NCI-H446 treated with DMSO at 0.1 percent for 48 hours (cell line): Measurements from ENCODE around the gene MICAL3.
A peak's percentile ranks its signal among the peaks of the same experiment; 100 is the strongest.
"Not testable (repeated sequence)": the region's sequence is repeated elsewhere in the genome, so short reads cannot be mapped to it uniquely, and the experiment has no call there.

Experiments used
- DNase-seq: peaks from one replicate; lab custom pipeline; 2025; lab: John Stamatoyannopoulos, UW

The MICAL3 gene

DNA sequence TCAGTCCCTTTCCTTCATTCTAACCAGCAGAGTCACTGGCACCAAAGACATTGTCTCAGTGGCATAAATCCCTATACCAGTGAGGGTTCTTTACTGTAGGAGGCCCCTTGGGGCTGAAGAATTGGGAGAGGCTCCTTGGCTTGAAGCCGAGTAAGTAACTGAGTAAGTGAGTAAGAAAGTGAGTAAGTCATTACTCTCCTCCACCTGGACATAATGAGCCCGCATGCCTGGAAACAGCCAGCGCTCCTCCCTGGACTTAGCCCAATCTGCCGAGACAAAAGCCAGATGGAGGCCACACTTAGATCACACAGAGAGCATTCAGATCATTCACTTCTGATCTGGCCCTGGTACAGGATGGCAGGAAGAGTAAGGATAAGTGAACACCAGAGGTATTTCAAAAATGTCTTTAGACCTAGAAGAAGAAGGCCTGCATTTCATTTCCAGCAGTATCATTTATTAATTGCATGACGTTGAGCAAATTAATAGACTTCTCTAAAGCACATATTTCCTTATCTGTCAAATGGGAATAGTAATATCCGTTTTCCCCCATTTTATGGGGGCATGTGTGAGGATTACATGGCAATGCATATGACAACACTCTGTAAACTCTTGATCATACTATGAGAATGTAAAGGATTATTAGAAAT lies 8.2 kb upstream of the MICAL3 start:
- peak; percentile 54 for DNase-seq

DNA sequence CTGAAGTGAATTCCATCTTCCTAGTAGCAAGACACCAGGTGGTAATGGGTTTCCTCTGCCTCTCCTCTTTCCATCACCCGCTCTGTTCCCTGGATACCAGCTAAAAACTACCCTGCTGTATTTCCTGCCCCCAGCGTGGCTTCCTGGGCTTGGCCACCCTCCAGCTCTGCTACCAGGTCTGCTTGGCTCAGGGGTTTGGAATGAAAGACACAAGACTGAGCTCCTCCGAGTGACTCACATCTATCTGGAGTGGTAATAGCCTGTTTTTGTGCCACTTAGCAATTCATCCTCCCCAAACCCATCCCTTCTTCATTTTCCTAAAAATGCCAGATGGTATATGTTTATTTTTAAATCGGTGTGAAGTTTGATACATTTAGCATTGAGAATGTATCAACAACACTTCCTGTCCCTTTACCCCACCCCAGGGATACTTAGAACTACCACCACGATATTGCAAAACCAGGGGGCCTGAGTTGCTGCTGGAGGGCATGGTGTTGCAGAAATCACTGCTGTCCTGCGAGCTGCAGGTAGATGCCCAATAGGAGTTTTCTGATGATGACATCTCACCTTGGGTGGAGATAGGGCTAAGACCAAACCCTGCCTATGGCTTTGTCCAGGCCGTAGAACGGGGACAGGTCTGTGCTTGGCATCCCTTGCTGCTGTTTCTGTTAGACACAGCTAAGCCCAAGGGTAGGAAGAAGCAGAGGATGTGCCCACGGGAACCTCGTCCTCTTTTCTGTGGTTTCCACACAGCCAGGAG lies 7.5 kb upstream of the MICAL3 start:
- DNase-seq: peak; percentile 93

DNA sequence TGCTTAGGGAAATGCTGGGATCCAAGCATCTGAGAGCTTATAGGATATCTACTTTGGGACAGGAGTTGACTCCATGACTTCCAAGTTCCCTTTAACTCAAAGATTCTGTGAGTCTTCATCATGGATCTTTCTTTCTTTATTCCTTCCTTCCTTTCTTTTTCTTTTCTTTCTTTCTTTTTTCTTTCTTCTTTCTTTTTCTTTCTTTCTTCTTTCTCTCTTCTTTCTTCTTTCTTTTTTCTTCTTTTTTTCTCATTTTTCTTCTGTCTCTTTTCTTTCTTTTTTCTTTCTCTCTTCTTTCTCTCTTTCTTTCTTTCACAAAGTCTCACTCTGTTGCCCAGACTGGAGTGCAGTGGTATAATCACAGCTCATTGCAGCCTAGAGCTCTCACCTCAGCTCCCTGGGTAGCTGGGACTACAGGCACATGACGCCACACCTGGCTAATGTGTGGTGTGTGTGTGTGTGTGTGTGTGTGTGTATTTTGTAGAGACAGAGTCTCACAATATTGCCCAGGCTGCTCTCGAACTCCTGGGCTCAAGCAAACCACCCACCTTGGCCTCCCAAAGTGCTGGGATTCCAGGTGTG lies 5.4 kb upstream of the MICAL3 start:
- no peak for DNase-seq

DNA sequence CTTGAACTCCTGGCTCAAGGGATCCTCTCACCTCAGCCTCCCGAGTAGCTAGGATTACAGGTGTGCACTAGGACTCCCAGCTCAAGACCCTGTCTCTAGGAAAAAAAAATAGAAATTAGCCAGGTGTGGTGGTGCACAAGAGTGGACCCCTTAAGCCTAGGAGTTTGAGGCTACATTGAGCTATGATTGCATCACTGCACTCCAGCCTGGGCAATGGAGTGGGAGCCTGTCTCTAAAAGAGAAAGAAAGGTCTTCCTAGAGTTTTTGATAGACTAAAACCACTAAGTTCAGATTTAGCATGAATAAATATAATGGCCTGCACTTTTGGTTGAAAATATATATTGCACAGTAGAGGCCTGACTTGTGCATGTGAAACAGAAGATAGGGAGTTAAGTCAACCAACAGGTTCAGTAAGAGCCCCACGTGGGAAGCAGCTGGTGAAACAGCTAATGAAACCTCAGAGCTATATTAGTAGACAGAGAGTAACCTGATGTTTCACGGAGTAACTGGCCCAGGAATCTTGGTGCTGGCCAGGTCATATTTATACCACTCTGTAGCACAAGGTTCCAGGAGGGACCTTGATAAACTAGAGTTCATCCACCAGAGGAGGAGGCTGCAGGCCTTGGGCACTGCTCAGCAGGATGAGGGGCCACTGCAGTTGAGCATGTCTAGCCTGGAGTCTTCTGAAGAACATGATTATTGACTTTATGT lies 4.6 kb upstream of the MICAL3 start:
- no peak for DNase-seq

DNA sequence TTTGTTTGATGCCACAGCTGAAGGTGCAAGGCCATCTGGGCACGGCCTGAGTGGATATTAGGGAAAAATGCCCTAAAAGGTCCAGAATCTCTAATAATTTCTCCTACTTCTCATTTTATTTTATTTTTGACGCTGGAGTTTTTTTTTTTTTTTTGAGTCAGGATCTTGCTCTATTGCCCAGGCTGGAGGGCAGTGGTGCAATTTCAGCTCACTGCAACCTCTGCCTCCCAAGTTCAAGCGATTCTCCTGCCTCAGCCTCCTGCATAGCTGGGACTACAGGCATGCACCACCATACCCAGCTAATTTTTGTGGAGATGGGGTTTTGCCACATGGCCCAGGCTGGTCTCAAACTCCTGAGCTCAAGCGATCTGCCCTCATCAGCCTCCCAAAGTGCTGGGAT lies 1.5 kb upstream of the MICAL3 start:
- not testable (repeated sequence) for DNase-seq

DNA sequence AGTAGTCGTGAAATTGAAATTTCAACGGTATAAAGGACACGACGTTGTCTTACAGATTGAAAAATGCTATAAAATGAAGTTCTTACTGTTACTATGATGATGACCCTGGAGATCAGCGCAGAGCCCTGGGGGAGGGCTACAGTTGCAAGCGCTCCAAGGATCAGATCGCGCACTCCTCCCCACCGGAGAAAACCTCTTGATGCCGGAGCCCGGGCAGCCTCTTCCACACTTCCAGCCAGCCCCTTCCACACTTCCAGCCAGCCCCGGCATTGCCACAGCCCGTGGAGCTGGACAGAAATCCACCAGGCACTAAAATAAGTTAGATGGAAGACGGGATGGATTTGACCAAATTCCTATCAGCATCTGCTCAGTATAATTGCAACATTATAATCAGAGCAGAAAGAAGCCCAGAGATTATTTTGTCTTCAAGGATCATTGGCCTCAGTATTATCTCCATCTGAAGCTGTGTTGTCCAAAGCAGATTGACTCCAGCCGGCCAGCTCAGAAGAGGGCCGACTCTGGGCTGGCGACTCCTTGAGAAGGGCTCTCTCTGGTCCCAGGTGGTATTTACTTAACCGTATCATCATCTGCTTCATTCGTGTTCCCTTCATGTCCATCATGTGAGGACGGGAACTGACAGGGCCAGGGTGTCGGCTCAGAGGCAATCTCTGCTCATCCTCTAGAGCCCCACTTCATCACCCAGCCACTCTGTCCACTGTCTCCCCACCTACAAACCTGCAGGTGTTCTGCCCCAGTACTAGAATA lies 777 bp upstream of the MICAL3 start:
- no peak for DNase-seq

DNA sequence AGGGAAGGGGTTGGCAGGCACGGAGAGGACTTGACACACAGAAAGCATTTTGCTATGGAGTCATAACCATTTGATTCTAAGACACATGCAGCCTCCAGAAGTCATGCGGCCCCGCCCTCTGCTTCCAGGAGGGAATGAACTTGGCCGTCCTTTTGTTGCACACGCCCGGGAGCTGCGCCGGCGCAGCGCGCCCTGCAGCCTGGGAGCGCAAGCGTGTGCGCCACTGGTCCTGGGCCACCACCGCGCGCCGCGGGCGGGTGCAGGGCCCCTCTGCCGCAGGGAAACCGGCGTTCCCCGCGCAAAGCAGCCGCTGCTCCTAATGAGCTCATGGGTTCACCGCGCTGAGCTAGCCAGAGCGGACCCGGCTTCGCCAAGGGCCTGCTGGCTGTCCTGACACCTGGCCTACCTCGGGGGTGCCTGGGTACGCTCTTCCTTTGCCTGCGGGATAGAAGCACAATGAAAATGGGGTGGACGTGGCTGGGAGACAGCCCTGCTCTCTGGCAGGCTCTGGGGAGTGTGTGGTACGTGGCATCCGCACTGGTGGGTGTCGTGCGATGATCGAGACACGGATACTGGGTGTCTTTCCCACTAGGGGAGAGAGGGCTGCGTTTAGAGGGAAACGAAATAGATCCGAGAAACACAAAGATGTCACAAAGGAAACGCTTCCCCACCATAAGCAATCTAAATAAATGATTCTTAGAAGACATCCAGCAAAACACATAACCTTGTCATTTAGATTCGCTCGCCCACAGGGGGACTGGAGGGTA lies 669 bp downstream of the MICAL3 start:
- DNase-seq: peak; percentile 82

DNA sequence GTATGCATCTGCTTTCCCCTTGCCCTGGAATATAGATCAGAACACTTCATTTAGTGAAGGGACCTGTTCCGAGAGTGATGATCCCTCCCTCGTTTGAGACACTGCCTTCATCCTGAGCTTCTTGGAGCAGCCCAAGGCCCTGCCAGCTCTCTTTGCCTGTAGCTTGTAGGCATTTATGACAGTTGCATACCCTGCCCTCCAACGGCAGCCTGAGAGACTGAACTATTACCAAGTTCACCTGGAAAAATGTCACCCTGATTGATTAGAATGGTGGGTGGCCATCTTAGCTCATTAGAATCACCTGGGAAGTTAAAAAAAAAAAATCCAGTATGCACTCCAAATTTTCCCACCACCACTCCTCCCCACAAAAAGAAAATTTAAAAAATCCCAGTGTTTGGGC lies 1.5 kb downstream of the MICAL3 start:
- DNase-seq: no peak

DNA sequence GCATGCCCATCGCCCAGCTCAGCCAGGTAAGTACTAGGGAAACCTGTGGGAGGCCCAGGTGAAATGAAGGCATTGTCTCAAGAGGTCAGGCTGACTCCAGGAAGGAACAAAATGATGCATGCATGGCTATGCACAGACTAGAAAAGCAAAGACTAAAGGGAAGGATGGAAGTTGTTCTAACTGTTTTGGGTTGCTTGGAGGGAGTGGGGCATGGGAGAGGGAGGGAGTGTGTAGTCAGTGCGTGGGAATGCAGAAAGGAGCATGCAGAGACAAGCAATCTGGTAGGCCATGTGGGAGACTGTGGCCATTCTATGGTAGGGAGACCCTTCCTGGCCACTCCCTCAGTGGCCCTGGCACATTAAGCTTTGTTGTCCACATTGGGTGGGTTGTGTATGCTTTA lies 2.9 kb downstream of the MICAL3 start:
- DNase-seq: no peak

DNA sequence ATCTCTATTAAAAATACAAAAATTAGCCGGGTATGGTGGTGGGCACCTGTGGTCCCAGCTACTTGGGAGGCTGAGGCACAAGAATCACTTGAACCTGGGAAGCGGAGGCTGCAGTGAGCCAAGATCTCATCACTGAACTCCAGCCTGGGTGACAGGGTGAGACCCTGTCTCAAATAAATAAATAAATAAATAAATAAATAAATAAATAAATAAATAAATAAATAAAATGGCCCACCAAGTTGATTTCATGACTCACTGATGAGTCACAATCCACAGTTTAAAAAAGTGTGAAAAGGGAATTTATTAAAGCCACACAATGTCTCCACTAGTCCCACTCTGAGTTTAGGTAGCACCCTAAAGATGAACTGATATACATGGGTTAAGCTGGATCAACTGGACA lies 3.6 kb downstream of the MICAL3 start:
- DNase-seq: not testable (repeated sequence)

DNA sequence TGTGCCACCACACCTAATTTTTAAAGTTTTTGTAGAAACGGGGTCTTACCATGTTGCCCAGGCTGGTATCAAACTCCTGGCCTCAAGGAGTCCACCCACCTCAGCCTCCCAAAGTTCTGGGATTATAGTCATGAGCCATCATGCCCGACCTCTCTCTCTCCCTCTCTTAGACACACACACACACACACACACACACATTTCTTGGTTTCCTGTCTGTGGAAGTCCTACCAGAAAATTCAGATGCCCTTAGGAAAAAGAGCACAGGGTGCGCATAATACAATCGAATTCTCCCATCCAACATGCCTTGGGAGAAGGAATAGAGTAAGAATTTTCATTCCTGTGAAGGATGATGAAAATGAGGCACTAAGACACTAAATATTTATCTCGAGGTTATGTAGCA lies 10.4 kb downstream of the MICAL3 start:
- DNase-seq: no peak

DNA sequence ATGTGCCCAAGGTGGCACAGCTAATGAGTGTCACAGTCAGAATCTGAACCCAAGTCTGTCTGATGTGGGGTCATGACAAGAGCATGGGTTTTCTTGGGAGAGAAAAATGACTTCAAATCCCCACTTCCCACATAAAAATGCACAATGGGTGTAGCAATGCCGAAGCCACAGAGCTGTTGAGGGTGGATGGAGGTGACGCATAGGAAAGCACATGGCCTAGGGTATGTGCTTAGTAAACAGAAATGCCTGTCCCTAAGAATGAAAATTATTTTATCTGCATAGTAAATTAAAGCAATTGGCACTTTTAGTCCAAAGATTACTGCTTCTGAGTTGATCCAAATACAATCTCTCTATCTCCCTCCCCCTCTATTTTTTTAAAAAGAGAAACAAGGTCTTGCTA lies 10.9 kb downstream of the MICAL3 start:
- no peak for DNase-seq

DNA sequence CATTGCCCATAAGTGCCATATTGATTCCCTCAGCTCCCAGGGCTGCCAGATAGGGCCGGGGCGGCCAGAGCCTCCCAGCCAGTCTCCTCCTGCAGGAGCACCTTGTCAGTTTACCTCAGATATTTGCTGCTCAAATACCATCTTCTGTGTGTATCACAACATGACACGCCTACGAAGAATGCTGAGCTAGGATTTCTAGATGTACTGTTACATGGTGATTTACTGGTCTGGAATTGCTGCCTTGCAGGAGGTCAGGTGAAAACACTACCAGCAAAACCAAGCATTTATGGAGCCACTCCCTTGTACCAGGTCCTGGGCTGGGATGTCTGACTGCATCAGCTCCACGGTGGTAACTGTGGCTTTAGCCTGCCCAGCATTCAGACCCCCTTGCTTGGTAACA lies 11.8 kb downstream of the MICAL3 start:
- DNase-seq: no peak

DNA sequence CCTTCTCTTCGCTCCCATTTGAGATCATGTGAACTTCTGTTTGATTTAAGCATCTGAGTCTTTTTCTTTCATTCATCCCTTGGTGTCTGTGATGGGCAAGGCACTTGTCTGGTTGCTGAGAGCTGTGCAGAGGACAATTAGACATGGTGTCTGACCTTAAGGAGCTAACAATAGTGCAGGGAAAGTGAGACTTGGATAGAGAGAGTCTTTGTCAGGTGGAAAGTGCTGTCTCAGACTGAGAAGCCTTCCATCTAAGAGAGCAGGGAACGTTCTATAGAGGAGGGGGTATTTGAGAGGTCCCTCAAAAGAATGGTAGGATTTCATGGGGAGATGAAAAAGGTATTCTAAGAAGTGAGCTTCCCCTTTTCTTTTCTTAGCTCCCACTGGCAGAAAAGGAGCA lies 14.1 kb downstream of the MICAL3 start:
- DNase-seq: no peak

DNA sequence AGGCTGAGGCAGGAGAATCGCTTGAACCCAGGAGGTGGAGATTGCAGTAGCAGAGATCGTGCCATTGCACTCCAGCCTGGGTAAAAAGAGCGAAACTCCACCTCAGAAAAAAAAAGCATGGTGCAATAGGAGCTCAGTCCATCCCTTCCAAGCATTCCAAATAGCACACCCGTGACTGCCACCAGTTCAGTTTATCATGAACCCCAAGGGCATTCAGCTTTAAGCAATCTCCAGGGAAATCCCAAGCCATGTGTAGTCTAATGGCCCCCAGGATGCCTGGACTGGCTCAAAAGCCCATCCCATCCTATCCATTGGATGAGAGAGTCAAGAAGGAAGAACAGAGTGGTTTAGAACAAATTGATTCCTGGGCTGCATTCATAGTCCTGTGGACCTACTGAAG lies 16.2 kb downstream of the MICAL3 start:
- DNase-seq: no peak

DNA sequence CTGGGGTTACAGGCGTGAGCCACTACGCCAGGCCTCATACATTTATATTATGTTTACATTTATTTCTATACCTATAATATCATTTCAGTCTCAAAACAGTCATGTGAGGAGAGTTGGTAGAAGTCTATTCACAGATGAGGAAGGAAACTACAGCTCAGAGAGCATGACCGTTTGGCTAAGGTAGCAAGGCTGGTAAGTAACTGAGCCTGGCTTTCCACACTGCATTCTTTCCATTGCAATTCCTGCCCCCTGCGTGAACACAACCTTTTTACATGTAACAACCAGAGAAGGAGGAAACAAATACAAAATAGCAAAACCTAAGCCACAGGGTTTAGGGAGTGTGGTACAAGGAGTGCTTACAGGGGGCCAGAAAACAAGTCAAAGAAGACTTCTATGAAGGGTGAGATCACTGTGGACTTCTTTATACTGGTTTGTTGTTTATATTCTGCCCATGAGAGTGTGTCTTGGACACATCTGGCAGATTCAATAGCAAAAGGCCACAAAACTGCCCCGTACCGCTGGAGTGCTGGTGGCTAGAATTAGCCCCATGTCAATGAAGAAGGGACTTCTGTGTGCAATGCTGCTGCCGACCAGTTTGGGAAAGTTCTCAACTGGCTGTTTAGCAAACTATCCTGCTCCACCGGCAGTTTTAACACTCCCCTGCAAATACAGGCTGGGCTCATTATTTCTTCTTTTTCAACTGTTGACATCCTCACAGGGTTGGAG lies 19.0 kb downstream of the MICAL3 start:
- DNase-seq: no peak

DNA sequence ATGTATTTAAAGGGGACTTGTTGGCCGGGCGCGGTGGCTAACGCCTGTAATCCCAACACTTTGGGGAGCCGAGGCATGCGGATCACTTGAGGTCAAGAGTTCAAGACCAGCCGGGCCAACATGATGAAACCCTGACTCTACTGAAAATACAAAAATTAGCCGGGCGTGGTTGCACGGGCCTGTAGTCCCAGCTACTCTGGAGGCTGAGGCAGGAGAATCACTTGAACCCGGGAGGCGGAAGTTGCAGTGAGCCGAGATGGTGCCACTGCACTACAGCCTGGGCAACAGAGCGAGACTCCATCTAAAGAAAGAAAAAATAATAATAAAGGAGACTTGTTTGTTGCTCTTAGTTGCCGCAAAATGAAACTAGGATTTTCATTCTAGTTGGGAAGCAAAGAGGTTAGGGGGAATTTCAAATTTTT lies 22.5 kb downstream of the MICAL3 start:
- DNase-seq: not testable (repeated sequence)

DNA sequence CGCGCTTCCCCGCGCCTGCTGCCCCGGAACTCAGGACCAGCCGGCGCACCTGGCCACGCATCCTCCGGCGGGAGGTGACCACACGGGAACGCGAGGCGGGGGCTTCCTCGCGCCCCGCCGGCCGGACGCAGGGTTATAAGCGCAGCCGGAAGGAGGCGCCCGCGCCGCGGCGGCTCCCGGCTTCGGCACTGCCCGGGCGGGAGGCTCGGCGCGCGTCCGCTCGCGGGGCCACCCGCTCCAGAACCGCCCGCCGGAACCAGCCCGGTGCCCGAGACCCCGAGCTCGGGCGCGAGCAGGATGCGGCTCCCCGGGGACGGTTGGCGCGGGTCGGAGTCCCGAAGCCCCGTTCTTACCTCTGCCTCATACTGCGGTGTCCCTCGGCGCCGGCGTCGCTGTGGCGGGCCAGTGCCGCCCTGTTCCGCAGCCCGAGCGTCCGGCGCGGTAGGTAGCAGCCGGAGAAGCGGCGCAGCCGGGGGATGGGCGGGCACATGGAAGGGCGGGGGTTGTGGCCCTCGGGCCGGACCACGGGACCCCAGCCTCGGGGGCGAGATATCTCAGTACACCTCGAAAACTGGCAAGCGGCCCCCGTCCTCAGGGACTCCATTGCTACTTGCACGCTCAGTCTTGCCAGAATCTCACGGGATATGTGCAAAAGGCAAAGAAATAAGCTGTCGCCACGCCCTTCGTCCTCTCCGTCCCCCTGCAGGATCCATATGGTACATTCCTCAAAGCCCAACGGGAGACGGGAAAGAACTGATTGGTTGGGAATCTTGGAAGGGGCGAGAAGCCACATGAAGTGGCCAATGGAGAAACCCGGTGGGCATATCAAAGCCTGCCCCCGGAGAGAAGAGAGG lies 23.1 kb downstream of the MICAL3 start:
- peak; percentile 97 for DNase-seq

DNA sequence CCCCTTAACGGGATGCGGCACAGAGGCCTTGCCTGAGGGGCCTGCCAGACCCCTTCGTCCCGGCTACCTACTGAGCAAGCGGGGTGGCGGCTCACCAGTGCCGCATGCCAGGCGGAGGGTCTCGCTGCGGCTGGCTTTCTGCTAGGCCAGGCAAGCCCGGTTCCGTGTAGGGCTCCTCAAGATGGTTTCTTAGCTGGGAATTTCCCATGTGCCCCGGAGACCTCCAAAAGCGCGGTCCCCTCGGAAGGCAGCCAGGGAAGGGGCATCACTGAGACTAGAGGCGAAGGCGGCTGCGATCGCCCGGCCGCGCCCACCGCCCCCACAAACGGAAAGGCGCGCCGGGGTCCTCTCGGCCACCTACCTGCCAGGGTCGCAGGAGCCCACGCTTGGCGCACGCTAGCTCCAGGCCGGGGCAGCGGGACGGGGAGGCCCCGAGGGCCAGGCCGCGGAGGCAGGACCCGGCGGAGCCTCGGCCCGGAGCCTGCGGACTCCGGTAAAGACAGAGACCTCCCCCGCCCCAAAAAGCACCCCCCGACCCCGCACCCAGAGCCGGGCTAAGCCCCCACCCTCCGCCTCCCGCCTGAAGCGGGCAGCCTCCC lies 23.8 kb downstream of the MICAL3 start:
- no peak for DNase-seq
